Left lung (tissue), 10 donors: ENCODE data around the gene ZDHHC19. TPM values are rescaled to one million over a fixed set of nuclear protein-coding genes. Genes with fewer than 3 reads are reported as not detected.

ENCODE experiments used
- ATAC-seq: fragments of 200-7000 bp; cut with Tn5 transposase; one replicate; pipeline ENCODE4 v1.9.1; 2020; ENCODE audit warnings: moderate library complexity
- DNase-seq, 4 donors: peaks; one replicate each; pipeline ENCODE4 v3.0.0-alpha.2; 2013 to 2020
- H3K27ac ChIP-seq, 2 donors: fragments of 200-600 bp; sonication (generic) in 1 of 2; one replicate each; pipeline versions ENCODE4 v1.5.0 to v1.8.0; 2020 to 2021
- H3K27me3 ChIP-seq, 2 donors: fragments of 200-600 bp; sonication (generic) in 1 of 2; one replicate each; pipeline versions ENCODE4 v1.5.0 to v1.8.0; 2020 to 2021
- H3K36me3 ChIP-seq, 2 donors: fragments of 200-600 bp; sonication (generic) in 1 of 2; one replicate each; pipeline versions ENCODE4 v1.5.0 to v1.8.0; 2020 to 2021
- H3K4me1 ChIP-seq, 2 donors: fragments of 200-600 bp; one replicate each; pipeline ENCODE4 v1.8.0; 2021
- H3K4me3 ChIP-seq, 2 donors: fragments of 200-600 bp; sonication (generic) in 1 of 2; one replicate each; pipeline versions ENCODE4 v1.5.0 to v1.8.0; 2020 to 2021; ENCODE audit warnings: mild to moderate bottlenecking in 1 of 2
- H3K9me3 ChIP-seq, 2 donors: fragments of 200-600 bp; sonication (generic) in 1 of 2; one replicate each; pipeline versions ENCODE4 v1.5.0 to v1.8.0; 2020 to 2021
- CTCF ChIP-seq, 2 donors: fragments of 200-600 bp; sonication (generic) in 1 of 2; IDR thresholded peaks; one replicate each; pipeline versions ENCODE4 v1.5.0 to v1.8.0; 2021; ENCODE audit warnings: antibody characterized with exemption in 2 of 2
- intact Hi-C, 2 donors: fragments of 100-400 bp; cut with DNase I; formaldehyde crosslinking; loops; one replicate each; pipeline versions ENCODE4 v1.11.2 to v1.14.2; 2022
- polyA plus RNA-seq, 6 donors: library from polyadenylated mRNA; unstranded; fragments of 120-200 nt; gene quantifications; one replicate each; pipeline ENCODE4 v1.2.1, GENCODE V29; 2013; ENCODE audit not compliant: insufficient read length in 6 of 6
- total RNA-seq, 2 donors: library from RNA; stranded (reverse); fragmentation: NEBNext Ultra II Directional; extraction: Animal tissue kit (Norgen Biotek cat#: 25700); gene quantifications; one replicate each; pipeline ENCODE4 v1.2.1, GENCODE V29; 2021
- donor health status: DM: no; HTN: yes; CAD: no.
- donor health status: DM: no; HTN: no; CAD: no.

ZDHHC19 gene
- total and polyA plus RNA-seq, 8 donors, result 0.20 to 8.8 (median 0.48) TPM; not detected in 3

GRCh38 chr3:196149831-196150301, 61.3 kb downstream of the ZDHHC19 start:
- Histone ChIP-seq H3K27me3 (no peaks in the 10 kb centered on the region), H3K4me3 (no peak overlapping the region), H3K4me1 (no peaks in the 10 kb centered on the region), H3K36me3 (no peaks in the 10 kb centered on the region), H3K27ac (no peak overlapping the region), H3K9me3 (peaks cover 0 to 11% of the 10 kb centered on the region in 2 donors)
- DNase-seq, result no peak
- TF ChIP-seq CTCF (IDR thresholded peaks at IDR 0.05), result no peak
- ATAC-seq, result no peak
- intact Hi-C loops, result no loop called here

- no peak for TF ChIP-seq CTCF (IDR thresholded peaks at IDR 0.05)
- Histone ChIP-seq H3K36me3 (no peaks in the 10 kb centered on the region), H3K4me3 (no peak overlapping the region), H3K4me1 (no peaks in the 10 kb centered on the region), H3K9me3 (peaks cover 0 to 11% of the 10 kb centered on the region in 2 donors), H3K27ac (no peak overlapping the region), H3K27me3 (no peaks in the 10 kb centered on the region)
- DNase-seq, result peak in 1 of 4 donors; percentile 26
- ATAC-seq, result no peak
- intact Hi-C loops, result no loop called here
These were observed 61.8 kb downstream of the ZDHHC19 start for GRCh38 chr3:196149375-196149774.

Other genes starting within 250 kb of the ZDHHC19 start
- gene TFRC, start 129.3 kb downstream of the ZDHHC19 start, total RNA-seq, result 100 to 1,000 TPM; 190 to 327 TPM
- 10 to 100 TPM; 41.4 to 50.8 (median 46.7) TPM for gene TFRC, start 129.3 kb downstream of the ZDHHC19 start, polyA plus RNA-seq
- 1 to 10 TPM in 1 of 2 donors, not detected in 1; 1.2 TPM for gene SLC51A, start 5.1 kb upstream of the ZDHHC19 start, total RNA-seq
- 10 to 100 TPM in 1 of 6 donors, 1 to 10 TPM in 5; 7.3 to 10.4 (median 8.2) TPM for gene SLC51A, start 5.1 kb upstream of the ZDHHC19 start, polyA plus RNA-seq
- gene PCYT1A, start 76.3 kb upstream of the ZDHHC19 start, total RNA-seq, result 10 to 100 TPM; 46.6 to 71.0 TPM
- 10 to 100 TPM; 36.2 to 44.6 (median 39.8) TPM for gene PCYT1A, start 76.3 kb upstream of the ZDHHC19 start, polyA plus RNA-seq
- 1 to 10 TPM; 6.0 to 6.8 TPM for gene DYNLT2B, start 106.8 kb upstream of the ZDHHC19 start, total RNA-seq
- gene DYNLT2B, start 106.8 kb upstream of the ZDHHC19 start, polyA plus RNA-seq, result 10 to 100 TPM; 23.5 to 26.9 (median 26.4) TPM
- 10 to 100 TPM in 1 of 2 donors, 1 to 10 TPM in 1; 6.7 to 15.2 TPM for gene TM4SF19, start 127.0 kb upstream of the ZDHHC19 start, total RNA-seq
- gene TM4SF19, start 127.0 kb upstream of the ZDHHC19 start, polyA plus RNA-seq, result under 1 TPM; 0.26 to 0.63 (median 0.34) TPM
- gene UBXN7, start 221.0 kb upstream of the ZDHHC19 start, total RNA-seq, result 10 to 100 TPM; 42.5 to 56.3 TPM
- 10 to 100 TPM; 35.2 to 43.4 (median 37.5) TPM for gene UBXN7, start 221.0 kb upstream of the ZDHHC19 start, polyA plus RNA-seq